Bronchial epithelial cell (primary cell): ENCODE results near the gene BNIPL. TPM values are rescaled to one million over a fixed set of nuclear protein-coding genes. Genes with fewer than 3 reads are reported as not detected.

Experiments used
- DNase-seq: peaks from one replicate; pipeline ENCODE4 v3.0.0-alpha.2; 2010; ENCODE audit warnings: low read depth
- FAIRE-seq: peaks from 2 replicates; lab custom pipeline; 2011; peaks lifted over from hg19 to GRCh38; lab: Jason Lieb, UNC
- H3K27me3 ChIP-seq: 2 replicates; pipeline ENCODE4 v1.5.1; 2011; ENCODE audit warnings: low read length; ENCODE audit not compliant: control insufficient read depth, insufficient read depth
- H3K36me3 ChIP-seq: 2 replicates; pipeline ENCODE4 v1.5.1; 2011; ENCODE audit warnings: low read length; ENCODE audit not compliant: control insufficient read depth, insufficient read depth
- H3K4me3 ChIP-seq: 2 replicates; pipeline ENCODE4 v1.5.1; 2011; ENCODE audit warnings: mild to moderate bottlenecking, low read depth, low read length, control low read depth
- CTCF ChIP-seq: IDR thresholded peaks from 2 replicates; pipeline ENCODE4 v1.5.1; 2011; ENCODE audit warnings: mild to moderate bottlenecking, moderate library complexity, low read length, control low read depth, inconsistent platforms; ENCODE audit not compliant: insufficient read depth, severe bottlenecking
- total RNA-seq: library from RNA; depleted of rRNA; stranded (reverse); fragments of >200 nt; gene quantifications from 2 replicates; pipeline ENCODE4 v1.2.1, GENCODE V29; 2014

Gene BNIPL
- total RNA-seq, 1 donor from 2014 or later, result 4.7 TPM

- no peak for TF ChIP-seq CTCF
- FAIRE-seq (no peak), DNase-seq (no peak)
- Histone ChIP-seq H3K4me3 (no peak overlapping the region), H3K27me3 (no peaks in the 10 kb centered on the region), H3K36me3 (peaks cover 5% of the 10 kb centered on the region)
Measured at GRCh38 chr1:151001602-151002001, 34.8 kb upstream of the BNIPL start.

GRCh38 chr1:151002051-151002450 is 34.3 kb upstream of the BNIPL start:
- H3K36me3 ChIP-seq, result peaks cover 5% of the 10 kb centered on the region
- no peak for TF ChIP-seq CTCF
- no peak overlapping the region for H3K4me3 ChIP-seq
- FAIRE-seq, result no peak
- no peaks in the 10 kb centered on the region for H3K27me3 ChIP-seq
- no peak for DNase-seq

GRCh38 chr1:151002611-151003010 is 33.8 kb upstream of the BNIPL start:
- Histone ChIP-seq H3K4me3 (no peak overlapping the region), H3K27me3 (no peaks in the 10 kb centered on the region), H3K36me3 (peaks cover 5% of the 10 kb centered on the region)
- no peak for TF ChIP-seq CTCF
- FAIRE-seq (no peak), DNase-seq (no peak)

- DNase-seq, result no peak
- H3K4me3 ChIP-seq, result no peak overlapping the region
- no peak for TF ChIP-seq CTCF
- FAIRE-seq, result no peak
- peaks cover 5% of the 10 kb centered on the region for H3K36me3 ChIP-seq
- no peaks in the 10 kb centered on the region for H3K27me3 ChIP-seq
Measured at GRCh38 chr1:151003180-151003579, 33.2 kb upstream of the BNIPL start.

- FAIRE-seq (no peak), DNase-seq (no peak)
Measured at GRCh38 chr1:151005729-151006319, 30.6 kb upstream of the BNIPL start.

More at GRCh38 chr1:151005729-151006319, 30.6 kb upstream of the BNIPL start:
- TF ChIP-seq CTCF, result no peak
- peaks cover 1% of the 10 kb centered on the region for H3K36me3 ChIP-seq
- peak overlapping the region; percentile 46 for H3K4me3 ChIP-seq
- H3K27me3 ChIP-seq, result no peaks in the 10 kb centered on the region
